Endothelial cell of umbilical vein (primary cell): ENCODE data around the gene KRTAP20-1. TPM values are rescaled to one million over a fixed set of nuclear protein-coding genes. Genes with fewer than 3 reads are reported as not detected.

Experiments
- BruUV-seq: library from RNA; stranded (reverse); fragments of 400-500 nt; replicated peaks from 2 replicates; lab custom pipeline; 2021; lab: Mats Ljungman, UMichigan
- CTCF ChIA-PET: fragments of 300-600, 350-600 bp; sonication (Branson Sonifier 250); formaldehyde crosslinking; loops from one replicate; lab custom pipeline; 2021; ENCODE audit warnings: antibody characterized with exemption, inconsistent platforms; lab: Charles Lee
- POLR2A ChIA-PET: fragments of 300-600, 350-600 bp; sonication (Branson Sonifier 250); formaldehyde crosslinking; loops from one replicate; lab custom pipeline; 2021; ENCODE audit warnings: antibody characterized with exemption, inconsistent platforms; lab: Charles Lee
- DNase-seq: peaks from one replicate; pipeline ENCODE4 v3.0.0-alpha.2; 2011; ENCODE audit warnings: low read depth, low spot score
- FAIRE-seq: peaks from 2 replicates; lab custom pipeline; 2011; peaks lifted over from hg19 to GRCh38; lab: Jason Lieb, UNC
- H2AFZ ChIP-seq: 2 replicates; pipeline ENCODE4 v1.6.0; 2012; ENCODE audit warnings: low read depth, low read length, control low read depth, inconsistent platforms
- H3K27ac ChIP-seq: 2 replicates; pipeline ENCODE4 v1.5.1; 2011; ENCODE audit warnings: low read depth, mild to moderate bottlenecking, control low read depth, low read length, moderate library complexity; ENCODE audit not compliant: insufficient read depth
- H3K27me3 ChIP-seq, 2 experiments: 2 replicates each; pipeline versions ENCODE4 v1.6.0 to v1.6.1; 2011; ENCODE audit warnings: low read length in 2 of 2, mixed read lengths in 1 of 2; ENCODE audit not compliant: control insufficient read depth in 2 of 2, insufficient read depth in 2 of 2
- H3K36me3 ChIP-seq, 2 experiments: 2 replicates in 1 of 2; 3 replicates in 1 of 2; pipeline ENCODE4 v1.5.1; 2011; ENCODE audit warnings: low read length in 2 of 2, mild to moderate bottlenecking in 1 of 2, moderate library complexity in 1 of 2; ENCODE audit not compliant: control insufficient read depth in 2 of 2, insufficient read depth in 2 of 2; ENCODE audit errors: extremely low read depth in 1 of 2
- H3K4me1 ChIP-seq: 3 replicates; pipeline ENCODE4 v1.5.1; 2011; ENCODE audit warnings: mild to moderate bottlenecking, low read length; ENCODE audit not compliant: control insufficient read depth, insufficient read depth; ENCODE audit errors: extremely low read depth
- H3K4me2 ChIP-seq: 2 replicates; pipeline ENCODE4 v1.6.1; 2011; ENCODE audit warnings: low read length, control low read depth, mixed read lengths; ENCODE audit not compliant: insufficient read depth
- H3K4me3 ChIP-seq, 3 experiments: fragments of 200-600 bp in 1 of 3; sonication (generic), shearing (Covaris generic) in 1 of 3; replicated peaks in 1 of 3; 2 replicates each; pipeline ENCODE4 v1.5.1; 2011 to 2016; ENCODE audit warnings: control low read depth in 3 of 3, low read length in 3 of 3, mild to moderate bottlenecking in 2 of 3, inconsistent platforms in 1 of 3, low read depth in 1 of 3, moderate library complexity in 1 of 3; ENCODE audit not compliant: insufficient read depth in 1 of 3
- H3K79me2 ChIP-seq: 2 replicates; pipeline ENCODE4 v1.6.0; 2012; ENCODE audit warnings: low read length, inconsistent platforms; ENCODE audit not compliant: control insufficient read depth, insufficient read depth
- H3K9ac ChIP-seq: replicated peaks from 2 replicates; pipeline ENCODE3; 2011; ENCODE audit warnings: low read length, control low read depth; ENCODE audit not compliant: insufficient read depth; ENCODE audit errors: extremely low read depth
- H3K9me1 ChIP-seq: replicated peaks from 3 replicates; pipeline ENCODE4 v1.6.0; 2011; ENCODE audit warnings: mild to moderate bottlenecking, low read length; ENCODE audit not compliant: control insufficient read depth, insufficient read depth; ENCODE audit errors: extremely low read depth
- H3K9me3 ChIP-seq: replicated peaks from 2 replicates; pipeline ENCODE4 v1.5.1; 2012; ENCODE audit warnings: low read length, inconsistent platforms; ENCODE audit not compliant: control insufficient read depth, insufficient read depth
- H4K20me1 ChIP-seq: replicated peaks from 2 replicates; pipeline ENCODE3; 2011; ENCODE audit warnings: mild to moderate bottlenecking, low read length; ENCODE audit not compliant: control insufficient read depth, insufficient read depth; ENCODE audit errors: extremely low read depth
- CTCF ChIP-seq, 2 donors: IDR thresholded peaks; 1 replicate in 1 of 2; 2 replicates in 1 of 2; pipeline ENCODE4 v1.5.1; 2011; ENCODE audit warnings: low read length in 2 of 2, mild to moderate bottlenecking in 2 of 2, moderate library complexity in 2 of 2, control low read depth in 1 of 2, inconsistent platforms in 1 of 2, low read depth in 1 of 2; ENCODE audit not compliant: insufficient read depth in 1 of 2; ENCODE audit errors: extremely low read depth in 1 of 2
- EZH2 ChIP-seq: IDR thresholded peaks from 2 replicates; pipeline ENCODE4 v1.6.1; 2012; ENCODE audit warnings: borderline replicate concordance, low read depth, mild to moderate bottlenecking, moderate library complexity, low read length, inconsistent platforms; ENCODE audit not compliant: severe bottlenecking
- FOS ChIP-seq: IDR thresholded peaks from 2 replicates; pipeline ENCODE4 v1.6.1; 2011; ENCODE audit warnings: mild to moderate bottlenecking, low read length, moderate library complexity, borderline replicate concordance; ENCODE audit not compliant: insufficient read depth
- GATA2 ChIP-seq: IDR thresholded peaks from 2 replicates; pipeline ENCODE4 v1.7.0; 2011; ENCODE audit warnings: low read depth, mild to moderate bottlenecking, moderate library complexity, mixed read lengths, low read length; ENCODE audit not compliant: insufficient read length, insufficient read depth
- JUN ChIP-seq: IDR thresholded peaks from 2 replicates; pipeline ENCODE4 v1.6.1; 2011; ENCODE audit warnings: borderline replicate concordance, low read depth; ENCODE audit not compliant: insufficient read length, insufficient read depth
- MAX ChIP-seq: IDR thresholded peaks from 2 replicates; pipeline ENCODE4 v1.6.1; 2011; ENCODE audit not compliant: insufficient read depth, insufficient read length
- MYC ChIP-seq: IDR thresholded peaks from one replicate; pipeline ENCODE4 v1.6.1; 2011; ENCODE audit warnings: mild to moderate bottlenecking, low read depth, low read length
- POLR2A ChIP-seq: IDR thresholded peaks from 2 replicates; pipeline ENCODE4 v1.6.1; 2012; ENCODE audit warnings: low read depth, mild to moderate bottlenecking, control low read depth, low read length
- POLR2AphosphoS5 ChIP-seq: IDR thresholded peaks from 2 replicates; pipeline ENCODE4 v1.6.1; 2012; ENCODE audit warnings: low read depth, mild to moderate bottlenecking, control low read depth, low read length, moderate library complexity; ENCODE audit not compliant: insufficient read depth
- dilution Hi-C: fragments of 300-500 bp; cut with MboI; formaldehyde crosslinking; loops from one replicate; pipeline ENCODE4 v1.15.0; 2019; ENCODE audit warnings: low sequenced_read_pairs; ENCODE audit not compliant: extremely low pct_ligation_motif_present
- intact Hi-C: fragments of 100-400 bp; cut with micrococcal nuclease; formaldehyde crosslinking; loops from one replicate; pipeline ENCODE4 v1.10.0; 2022
- polyA plus RNA-seq, 4 experiments: library from polyadenylated mRNA; depleted of rRNA in 3 of 4; stranded (reverse) in 3 of 4; unstranded in 1 of 4; fragments of >200 nt; gene quantifications; 2 replicates each; pipeline versions ENCODE4 v1.2.1 to v1.2.3, GENCODE V29; 2011 to 2012; ENCODE audit warnings: missing spikeins in 1 of 4
- total RNA-seq: library from RNA; stranded (reverse); gene quantifications from 2 replicates; pipeline ENCODE4 v1.2.3, GENCODE V29; 2021

The KRTAP20-1 gene
- total and polyA plus RNA-seq, 2 donors (not counting 3 experiments of a cell fraction or from before 2014, with no cell fraction given), result not detected

- Histone ChIP-seq H3K4me1 (no peaks in the 10 kb centered on the region), H3K9ac (no peak overlapping the region), H3K27ac (no peak overlapping the region), H3K27me3 (no peaks in the 10 kb centered on the region), H3K4me3 (no peak overlapping the region), H3K79me2 (no peaks in the 10 kb centered on the region), H4K20me1 (no peaks in the 10 kb centered on the region), H3K9me1 (no peaks in the 10 kb centered on the region), H3K36me3 (no peaks in the 10 kb centered on the region), H3K9me3 (peaks cover 9% of the 10 kb centered on the region), H3K4me2 (no peak overlapping the region), H2AFZ (no peak overlapping the region)
- BruUV-seq, result no TSS peak
- no peak for DNase-seq
- ChIA-PET POLR2A (no interaction called here), CTCF (no interaction called here)
- FAIRE-seq, result no peak
- no peak for TF ChIP-seq FOS
- TF ChIP-seq EZH2, result no peak
- no peak for TF ChIP-seq JUN
- no peak for TF ChIP-seq POLR2AphosphoS5
- TF ChIP-seq POLR2A, result no peak
- no peak for TF ChIP-seq MAX
- no peak for TF ChIP-seq CTCF (IDR thresholded peaks at IDR 0.05; ENCODE audit: extremely low read depth in 1 of 2, insufficient read depth in 1 of 2, low read depth in 1 of 2, low read length in 2 of 2)
- TF ChIP-seq GATA2, result no peak
- no peak for TF ChIP-seq MYC
- intact Hi-C loops (no loop called here), dilution Hi-C loops (no loop called here)
Observed at GRCh38 chr21:30629200-30629599, 13.0 kb downstream of the KRTAP20-1 start.
